HG03060 (cell line): ENCODE measurements around the gene BRPF3.

Experiments used
- ATAC-seq: cut with Tn5 transposase; IDR thresholded peaks from one replicate; pipeline ENCODE4 v1.9.1; 2021; ENCODE audit warnings: low read depth, moderate number of reproducible peaks; ENCODE audit not compliant: unreplicated experiment

Gene BRPF3

DNA sequence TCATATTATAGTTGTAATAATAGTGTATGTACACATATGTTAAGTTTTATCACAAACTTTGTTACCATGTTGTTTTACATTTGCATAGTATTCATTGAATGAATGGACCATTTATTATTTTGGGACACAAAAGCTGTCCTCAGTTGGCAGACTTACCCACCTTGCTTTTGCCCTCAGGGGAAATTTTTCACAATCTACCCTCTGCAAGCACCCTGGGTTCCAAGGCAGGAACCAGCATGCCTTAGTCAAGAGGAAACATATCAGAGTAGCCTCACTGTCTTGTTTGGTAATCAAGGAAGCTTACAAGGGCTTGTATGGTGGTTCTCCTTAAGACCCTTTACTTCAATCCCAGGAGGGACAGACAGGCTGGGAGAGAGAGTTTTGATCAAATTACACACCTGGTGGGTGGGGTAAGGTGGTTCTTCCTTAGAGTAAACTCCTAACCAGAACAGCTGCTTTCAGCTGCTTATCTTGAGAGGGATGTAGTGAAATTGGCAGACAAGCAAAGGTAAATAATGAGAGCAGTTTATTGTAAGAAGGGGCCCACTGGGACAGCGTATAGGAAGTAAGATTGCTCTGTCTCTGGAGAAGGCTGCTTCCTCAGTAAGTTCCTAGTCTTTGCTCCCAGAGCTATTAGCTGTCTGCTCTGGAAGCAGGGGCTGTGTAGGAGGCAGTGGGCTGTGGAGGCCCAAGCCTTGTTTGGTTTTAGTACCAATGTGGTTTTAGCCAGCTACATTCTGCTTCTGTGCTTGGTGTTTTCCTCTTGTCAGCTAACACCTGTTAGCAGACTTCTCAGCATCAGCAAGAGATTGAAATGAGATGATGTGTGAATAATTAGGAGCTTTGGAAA, 31.1 kb downstream of the BRPF3 start:
- no peak for ATAC-seq

DNA sequence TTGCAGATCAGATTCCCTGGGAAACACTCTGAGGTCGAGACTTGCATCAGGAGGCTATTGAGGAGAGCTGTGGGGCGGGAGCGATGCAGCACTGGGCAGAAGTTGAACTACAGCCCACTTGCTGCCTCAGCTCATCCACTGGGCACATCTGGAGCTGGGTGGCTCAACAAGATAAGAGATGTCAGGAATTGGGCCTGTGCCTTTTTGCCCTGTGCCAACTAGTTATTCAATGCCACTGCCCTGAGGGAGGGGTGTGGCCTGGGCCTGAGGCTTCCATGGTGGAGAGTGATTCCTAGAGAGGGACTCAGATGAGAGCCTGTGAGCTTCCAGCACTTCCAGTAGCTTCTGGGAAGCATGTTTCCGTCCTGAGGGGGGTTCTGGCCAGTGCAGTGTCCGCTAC, 32.7 kb downstream of the BRPF3 start:
- ATAC-seq, result no peak

DNA sequence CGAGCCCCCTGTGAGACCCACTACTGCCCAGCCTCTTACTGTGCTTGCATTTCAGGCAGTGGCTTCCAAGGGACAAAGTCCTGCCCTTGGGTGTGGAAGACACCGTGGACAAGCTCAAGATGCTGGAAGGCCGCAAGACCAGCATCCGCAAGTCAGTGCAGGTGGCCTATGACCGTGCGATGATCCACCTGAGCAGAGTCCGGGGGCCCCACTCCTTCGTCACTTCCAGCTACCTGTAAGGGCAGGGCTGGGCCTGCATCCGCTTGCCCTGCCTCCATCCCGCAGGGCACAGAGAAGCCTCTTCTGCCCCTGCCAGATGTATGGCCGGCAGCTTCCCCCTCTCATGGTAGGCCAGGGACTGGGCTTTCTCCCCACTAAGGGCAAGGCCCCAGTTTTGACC, 33.8 kb downstream of the BRPF3 start:
- ATAC-seq, result no peak

DNA sequence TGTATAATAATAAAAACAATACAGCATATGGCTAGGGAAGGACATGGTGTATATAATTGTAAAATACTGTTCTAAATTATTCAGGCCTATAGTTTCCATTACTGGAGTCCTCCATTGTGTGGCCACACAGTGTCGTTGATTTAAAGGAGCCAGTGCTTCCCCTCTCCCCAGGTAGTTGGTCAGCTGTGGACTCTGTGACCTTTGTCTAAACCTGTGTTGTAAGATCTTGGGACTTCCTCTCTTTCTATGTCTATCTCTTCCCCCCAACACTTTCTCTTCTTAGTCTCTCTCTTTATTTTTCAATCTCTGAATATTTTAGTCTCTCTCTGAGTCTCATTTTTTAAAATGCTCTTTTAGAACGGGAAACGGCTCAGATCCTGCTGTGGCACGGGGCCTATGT, 35.6 kb downstream of the BRPF3 start:
- no peak for ATAC-seq

DNA sequence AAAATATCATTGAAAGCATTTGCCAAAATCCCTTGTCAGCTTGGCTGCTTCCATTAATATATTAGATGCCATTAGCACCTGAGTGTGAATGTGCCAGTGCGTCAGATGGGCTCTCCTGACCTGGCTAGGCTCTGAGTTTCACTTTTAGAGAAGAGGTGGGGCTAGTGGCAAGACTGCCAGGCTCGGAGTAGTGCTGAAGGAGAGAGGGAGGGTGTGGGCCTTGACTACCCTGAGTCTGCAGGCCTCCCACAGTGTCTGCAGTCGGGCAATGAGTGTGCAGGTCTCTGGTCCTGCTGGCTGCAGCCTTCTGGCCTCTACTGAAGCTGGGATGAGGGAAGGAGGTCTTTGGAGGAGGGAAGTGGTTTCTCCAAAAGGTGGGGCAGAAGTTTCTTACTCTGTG, 38.8 kb downstream of the BRPF3 start:
- ATAC-seq, result no peak

DNA sequence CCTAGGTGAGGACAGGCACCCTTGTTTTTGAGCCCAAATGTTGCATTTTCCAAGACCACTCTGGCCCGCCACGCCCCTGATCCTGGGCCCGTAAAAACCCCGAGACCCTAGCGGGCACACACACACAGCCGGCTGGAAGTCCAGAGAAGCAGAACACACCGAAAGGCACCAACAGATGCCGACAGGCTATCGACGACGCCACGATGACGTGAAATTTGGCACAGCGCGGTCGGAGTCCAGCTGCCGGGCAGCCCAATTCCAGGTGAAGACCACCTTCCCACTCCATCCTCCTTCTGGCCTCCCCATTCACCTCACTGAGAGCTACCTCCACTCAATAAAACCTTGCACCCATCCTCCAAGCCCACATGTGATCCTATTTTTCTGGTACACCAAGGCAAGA, 39.3 kb downstream of the BRPF3 start:
- ATAC-seq, result no peak

DNA sequence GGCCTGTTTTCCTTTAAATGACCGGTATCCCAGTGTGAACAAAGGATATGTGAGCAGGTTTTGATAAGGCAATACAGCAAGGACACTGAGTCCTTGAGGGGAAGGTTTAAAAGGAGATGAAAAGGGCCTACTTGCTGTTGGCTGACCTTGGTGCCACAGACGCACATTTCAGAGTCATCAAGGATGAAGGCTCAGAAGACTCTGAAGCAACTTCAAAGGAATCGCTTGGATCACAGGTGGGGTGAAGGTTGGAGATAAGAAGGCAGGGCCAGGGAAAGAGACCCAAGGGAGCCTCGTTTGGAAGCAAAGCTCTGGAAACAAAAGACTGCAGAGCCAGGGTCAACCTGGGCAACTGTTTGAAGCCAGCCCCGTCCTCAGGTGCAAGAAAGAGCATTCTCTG, 43.2 kb downstream of the BRPF3 start:
- ATAC-seq, result no peak

DNA sequence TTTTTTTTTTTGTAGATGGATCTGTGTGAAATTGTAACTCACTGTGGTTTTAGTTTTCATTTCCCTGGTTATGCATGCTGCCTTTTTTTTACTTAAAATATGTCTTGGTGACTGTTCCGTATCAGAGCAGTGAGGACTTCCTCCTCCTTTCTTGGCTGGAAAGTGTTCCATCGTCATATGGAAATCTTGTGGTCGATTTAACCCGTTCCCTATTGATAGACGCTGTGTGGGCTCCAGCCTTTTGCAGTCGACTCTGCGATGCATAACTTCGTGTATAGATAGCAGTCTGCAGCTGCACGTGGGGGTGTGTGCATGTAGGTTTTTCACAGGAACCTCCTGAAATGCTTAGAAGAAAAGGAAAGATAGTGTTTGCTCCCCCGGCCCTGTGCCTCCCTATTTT, 45.2 kb downstream of the BRPF3 start:
- no peak for ATAC-seq

DNA sequence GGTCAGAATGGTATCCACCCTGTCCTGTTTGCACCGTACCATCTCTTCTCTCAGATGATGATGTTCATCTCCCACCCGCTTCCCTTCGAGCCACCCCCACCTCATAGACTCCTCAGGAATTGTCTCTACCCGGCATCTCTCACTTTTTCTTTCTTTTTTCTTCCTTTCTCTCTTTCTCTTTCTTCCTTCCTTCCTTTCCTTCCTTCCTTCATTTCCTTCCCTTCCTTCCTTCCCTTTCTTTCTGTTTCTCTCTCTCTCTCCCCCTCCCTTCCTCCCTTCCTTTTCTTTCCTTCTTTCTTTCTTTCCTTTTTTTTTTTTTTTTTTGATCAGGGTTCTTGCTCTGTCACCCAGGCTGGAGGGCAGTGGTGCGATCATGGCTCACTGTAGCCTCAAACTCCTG, 45.6 kb downstream of the BRPF3 start:
- ATAC-seq, result no peak

DNA sequence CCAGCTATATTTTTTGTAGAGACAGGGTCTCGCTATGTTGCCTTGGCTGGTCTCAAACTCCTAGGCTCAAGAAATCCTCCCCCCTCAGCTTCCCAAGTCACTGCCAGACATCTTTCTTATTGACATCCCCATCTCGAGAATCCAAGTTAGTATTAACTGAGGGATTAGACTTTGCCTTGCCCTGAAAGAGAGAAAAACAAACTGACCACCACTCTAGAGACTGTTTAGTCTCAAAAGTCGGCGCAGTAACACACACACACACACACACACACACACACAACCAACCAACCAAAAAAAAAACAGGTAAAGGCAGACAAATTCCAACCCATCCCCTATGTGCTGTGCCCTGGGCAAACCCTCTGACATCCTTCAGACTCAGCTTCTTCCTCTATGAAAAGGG, 46.1 kb downstream of the BRPF3 start:
- ATAC-seq, result no peak

DNA sequence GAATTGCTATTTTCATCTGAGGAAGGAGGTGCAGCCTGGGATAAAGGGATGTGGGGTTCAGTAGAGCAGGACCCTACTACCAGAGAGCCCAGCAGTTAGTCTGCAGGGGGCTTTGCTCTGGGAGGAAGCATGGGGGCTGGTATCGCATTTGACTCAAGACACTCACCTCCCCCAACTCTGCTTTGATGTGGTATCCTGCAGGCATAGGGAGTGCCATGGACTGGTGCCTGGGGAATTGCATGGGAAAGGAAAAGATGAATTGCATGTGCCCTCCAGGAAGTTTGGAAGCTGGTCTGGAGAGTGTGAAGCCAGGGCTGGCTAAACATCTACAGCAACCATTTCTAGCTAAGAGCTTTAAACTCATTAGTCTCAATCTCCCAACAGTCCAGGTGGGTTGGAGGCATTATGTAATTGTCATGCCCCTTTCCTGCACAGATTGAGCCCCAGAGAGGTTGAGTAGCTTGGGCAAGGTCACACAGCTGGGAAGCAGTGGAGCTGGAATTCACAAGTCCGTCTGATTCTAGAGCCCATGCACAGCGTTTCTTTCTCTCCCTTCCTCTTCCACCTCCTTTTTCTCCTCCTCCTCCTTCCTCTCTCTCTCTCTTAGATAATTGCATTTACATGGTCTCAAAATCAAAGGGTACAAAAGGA, 47.1 kb downstream of the BRPF3 start:
- ATAC-seq, result no peak

DNA sequence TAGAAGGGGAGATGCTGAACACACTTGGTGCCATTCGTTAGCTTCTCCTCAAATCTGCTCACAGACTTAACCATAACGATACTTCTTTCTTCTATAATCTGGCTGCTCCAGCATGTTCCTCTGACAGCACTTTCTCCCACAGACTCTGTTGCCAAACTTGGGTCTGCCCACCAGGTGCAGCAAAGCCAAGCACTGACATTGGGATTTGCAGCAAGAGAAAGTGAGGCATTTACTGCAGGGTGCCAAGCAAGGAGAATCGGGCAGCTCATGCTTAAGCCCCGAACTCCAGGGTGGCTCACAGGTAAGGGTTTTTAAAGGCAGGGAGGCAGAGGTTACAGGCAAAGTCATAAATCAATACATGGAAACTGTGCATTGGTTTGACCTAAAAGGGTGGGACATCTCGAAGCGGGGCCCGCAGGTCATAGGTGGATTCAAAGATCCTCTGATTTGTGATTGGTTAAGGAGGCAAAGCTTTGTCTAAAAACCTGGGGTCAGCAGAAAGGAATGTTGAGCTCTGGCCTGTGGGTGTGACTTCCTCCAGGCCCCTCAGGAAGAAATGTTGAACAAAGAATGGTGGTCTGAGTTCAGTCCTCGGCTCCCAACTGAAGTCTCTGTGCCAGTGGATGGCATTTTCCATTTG, 48.2 kb downstream of the BRPF3 start:
- no peak for ATAC-seq

DNA sequence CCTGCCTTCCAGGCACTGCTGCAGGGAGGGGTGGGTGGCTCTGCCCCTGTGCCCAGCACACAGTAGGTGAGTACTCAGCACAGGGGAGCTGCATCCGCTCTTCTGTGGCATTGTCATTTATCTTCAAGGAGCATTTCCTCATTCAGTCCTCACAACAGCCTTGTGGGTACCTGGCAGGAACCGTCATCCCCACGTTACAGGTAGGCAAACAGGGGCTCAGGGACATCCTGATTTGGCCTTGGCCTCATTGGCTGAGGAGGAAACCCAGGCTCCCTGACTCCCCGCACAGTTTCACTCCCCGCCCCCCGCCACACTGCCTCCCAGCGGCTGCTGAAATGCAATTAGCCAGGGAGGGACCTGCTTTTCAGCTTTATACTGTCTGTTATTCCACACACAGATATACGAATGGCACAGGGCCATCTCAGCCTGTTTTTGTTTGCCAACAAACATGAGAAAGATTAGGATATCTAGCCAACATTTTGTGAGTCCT, 49.1 kb downstream of the BRPF3 start:
- no peak for ATAC-seq

DNA sequence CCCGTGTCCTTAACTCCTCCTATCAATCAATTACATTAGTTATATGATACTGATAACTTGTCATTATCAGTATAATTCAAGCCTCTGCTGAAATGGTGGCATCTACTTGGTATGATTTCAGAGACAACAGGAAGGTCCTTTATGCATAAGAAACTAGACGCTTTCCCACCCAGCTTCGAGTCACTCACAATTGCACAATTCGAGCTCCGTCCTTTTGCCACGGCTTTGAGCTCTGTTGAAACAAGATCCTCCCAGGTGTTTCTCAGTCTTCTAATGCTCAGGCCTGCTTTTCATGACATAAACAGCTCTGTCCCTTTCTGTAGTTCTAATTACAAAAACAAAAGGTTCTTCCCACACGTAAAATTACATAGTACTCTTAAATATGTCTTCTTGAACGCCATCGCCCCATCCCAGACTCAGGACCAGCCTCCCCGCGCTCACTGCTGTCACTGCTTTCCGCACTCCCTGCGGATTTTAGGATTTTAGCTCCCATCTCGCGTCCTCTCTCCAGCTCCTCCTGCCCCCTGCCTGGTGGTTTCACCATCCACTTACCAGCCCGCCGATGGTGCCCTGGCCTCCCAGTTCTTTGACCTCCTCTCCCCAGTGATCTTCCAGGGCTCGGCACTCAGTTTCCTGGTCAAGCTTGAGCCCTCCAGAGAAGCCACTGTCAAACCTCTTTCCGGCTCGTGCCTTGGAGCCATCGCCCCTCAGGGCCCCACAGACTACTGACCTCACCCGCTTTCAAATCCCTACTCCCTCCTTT, 50.1 kb downstream of the BRPF3 start:
- ATAC-seq, result no peak

DNA sequence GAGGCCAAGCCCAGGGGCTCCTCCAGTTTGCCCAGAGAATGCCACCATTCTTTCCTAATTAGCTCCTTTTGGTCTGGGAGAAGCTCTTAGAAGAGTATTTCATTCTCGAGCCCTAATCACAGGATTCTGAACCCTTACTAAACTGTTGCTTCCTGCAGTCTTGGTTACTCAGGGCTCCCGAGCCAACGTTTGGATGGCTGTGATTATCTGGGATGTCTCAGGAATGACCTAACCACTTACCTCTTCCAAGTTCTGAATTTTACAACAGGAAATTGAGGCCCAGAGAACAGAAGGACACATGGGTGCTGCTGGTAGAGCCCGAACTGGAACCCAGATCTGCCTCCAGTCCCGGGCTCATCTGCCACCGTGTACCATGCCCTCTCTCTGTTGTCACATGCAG, 51.1 kb downstream of the BRPF3 start:
- ATAC-seq, result no peak

DNA sequence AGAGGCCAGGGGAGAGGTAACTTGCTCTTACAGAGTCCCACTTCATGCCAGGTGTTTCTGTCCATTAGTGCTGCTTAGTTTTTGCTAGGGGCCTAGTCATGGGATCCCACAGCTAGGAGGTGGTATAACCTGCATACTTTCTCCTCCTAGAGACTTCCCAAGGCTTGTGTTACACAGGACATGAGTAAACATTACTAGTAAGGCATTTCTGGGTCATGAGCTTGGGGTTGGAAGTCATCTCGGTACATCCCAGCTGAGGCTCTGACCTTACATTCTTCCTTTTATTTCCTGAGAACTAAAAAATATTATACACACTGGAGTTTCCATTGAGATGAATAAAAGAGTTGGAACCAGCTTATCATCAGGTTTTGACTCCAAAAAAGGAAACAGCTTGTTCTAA, 52.4 kb downstream of the BRPF3 start:
- ATAC-seq, result no peak

DNA sequence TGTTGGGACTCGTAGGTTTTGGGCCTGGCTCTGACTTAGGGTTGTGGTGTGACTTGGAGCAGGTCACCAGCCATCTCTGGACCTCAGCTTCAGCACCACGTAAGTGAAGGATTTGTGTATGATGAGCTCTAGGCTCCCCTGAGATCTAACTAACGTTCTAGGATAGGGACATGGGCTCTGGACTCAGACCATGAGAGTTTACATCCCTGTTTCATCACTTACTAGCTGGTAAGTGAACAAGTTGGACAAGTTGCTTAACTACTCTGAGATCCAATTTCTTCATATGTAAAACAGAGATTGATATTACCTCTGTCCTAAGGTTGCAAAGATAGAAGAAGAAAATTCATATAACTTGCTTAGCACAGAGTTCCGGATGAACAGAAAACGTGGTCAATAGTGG, 53.0 kb downstream of the BRPF3 start:
- ATAC-seq, result no peak

DNA sequence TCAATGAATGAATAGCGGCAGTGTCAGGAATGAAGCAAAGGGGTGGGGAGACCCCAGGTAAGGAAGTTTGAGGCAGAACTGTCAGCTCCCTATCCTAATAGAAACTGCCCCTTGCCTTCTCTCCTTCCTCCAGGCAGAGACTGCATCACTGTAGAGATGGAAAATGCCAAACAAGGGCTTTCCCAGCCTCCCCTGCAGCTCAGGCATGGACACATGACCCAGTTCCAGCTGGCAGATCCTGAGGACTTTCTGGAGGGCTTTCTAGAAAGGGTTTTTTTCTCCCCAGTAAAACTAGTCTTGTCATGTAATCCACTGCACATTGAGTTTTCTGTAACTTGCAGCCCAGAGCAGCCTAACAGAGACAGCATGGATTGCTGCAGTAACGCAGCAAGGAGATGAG, 55.5 kb downstream of the BRPF3 start:
- ATAC-seq, result no peak

DNA sequence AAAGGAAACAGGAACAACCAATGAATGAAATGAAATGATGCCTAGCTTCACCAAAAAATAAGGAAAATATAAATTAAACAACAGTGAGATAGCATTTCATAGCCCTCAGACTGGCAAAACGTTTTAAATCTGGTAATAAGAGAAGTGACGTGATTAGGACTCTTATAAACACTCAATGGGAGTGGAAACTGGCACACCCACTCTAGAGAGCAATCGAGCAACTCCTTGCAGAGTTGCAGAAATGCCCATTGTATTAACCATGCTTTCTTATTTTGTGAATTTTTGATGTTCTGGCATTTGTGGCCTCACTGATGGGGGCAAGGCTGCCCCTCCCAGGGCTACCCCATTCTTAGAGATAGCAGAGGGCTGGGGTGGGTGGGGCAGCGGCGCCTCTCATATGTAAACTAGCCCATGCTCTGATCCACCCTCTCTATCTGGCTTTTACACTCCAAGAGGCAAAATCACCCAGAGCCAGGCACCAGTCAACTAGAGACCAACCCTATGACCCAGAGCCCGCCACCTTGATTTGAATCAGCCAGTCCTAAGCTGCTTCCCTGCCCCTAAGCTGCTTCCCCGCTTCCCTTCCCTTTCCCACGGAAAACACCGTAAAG, 67.0 kb downstream of the BRPF3 start:
- ATAC-seq, result no peak

DNA sequence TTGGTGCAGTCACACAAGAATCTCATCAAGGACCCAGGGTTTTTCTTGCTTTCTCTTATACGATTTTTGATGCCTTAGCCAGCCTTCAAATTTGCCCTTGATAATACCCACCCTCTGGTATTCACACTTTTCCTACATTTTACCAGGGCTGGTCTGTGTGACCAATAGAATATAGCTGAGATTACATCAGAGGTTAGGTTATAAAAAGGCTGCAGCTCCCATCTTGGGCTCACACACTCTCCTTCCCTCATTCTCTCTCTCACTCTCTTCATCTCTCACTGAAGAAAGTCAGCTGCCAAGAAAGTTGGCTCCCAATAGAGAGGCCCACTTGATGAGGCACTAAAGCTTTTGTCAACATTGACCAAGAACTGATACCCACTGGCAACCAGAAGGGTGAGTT, 69.2 kb downstream of the BRPF3 start:
- ATAC-seq, result no peak
